Measurements from ENCODE around the gene VSTM4. TPM values are rescaled to one million over a fixed set of nuclear protein-coding genes. Genes with fewer than 3 reads are reported as not detected.

Gene VSTM4
- total RNA-seq, 4 donors from 2014 or later = 10.0 to 21.4 (median 12.6) TPM

DNA sequence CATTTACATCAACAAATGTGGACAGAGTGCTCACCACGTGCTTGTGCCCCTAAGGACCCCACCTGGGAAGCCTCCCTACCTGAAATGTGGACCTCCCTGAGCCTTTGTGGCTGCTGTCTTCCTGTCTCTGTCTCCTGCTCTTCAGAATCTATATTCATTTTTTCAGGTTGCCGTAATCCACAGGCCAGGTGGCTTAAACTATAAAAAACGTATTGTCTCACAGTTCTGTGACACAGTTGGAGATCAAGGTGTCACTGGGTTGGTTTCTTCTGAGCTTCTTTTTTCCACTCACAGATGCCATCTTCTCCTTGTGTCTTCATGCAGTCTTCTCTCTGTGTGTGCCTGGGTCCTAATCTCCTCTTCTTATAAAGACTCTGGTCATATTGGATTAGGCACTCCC, 5.6 kb upstream of the VSTM4 start:
- intact Hi-C loops (cut with DNase I) = no loop called here
- no peak overlapping the region for H3K4me3 ChIP-seq
- H3K4me1 ChIP-seq = peaks cover 0 to 1% (median under 1%) of the 10 kb centered on the region in 4 donors
- no peak for DNase-seq (ENCODE audit: extremely low spot score)
- 75% methylated on average over 3 of the region's 3 CpGs for WGBS
- H3K27ac ChIP-seq (replicated peaks in 1 of 4) = no peak overlapping the region
- no peaks in the 10 kb centered on the region for H3K36me3 ChIP-seq
- H3K9me3 ChIP-seq = no peaks in the 10 kb centered on the region
- TF ChIP-seq POLR2AphosphoS5 (IDR thresholded peaks at IDR 0.05) = no peak
- TF ChIP-seq POLR2A (IDR thresholded peaks at IDR 0.05; ENCODE audit: low read depth) = no peak
- no peak for TF ChIP-seq EP300 (IDR thresholded peaks at IDR 0.05)
- TF ChIP-seq, protein P1, sequence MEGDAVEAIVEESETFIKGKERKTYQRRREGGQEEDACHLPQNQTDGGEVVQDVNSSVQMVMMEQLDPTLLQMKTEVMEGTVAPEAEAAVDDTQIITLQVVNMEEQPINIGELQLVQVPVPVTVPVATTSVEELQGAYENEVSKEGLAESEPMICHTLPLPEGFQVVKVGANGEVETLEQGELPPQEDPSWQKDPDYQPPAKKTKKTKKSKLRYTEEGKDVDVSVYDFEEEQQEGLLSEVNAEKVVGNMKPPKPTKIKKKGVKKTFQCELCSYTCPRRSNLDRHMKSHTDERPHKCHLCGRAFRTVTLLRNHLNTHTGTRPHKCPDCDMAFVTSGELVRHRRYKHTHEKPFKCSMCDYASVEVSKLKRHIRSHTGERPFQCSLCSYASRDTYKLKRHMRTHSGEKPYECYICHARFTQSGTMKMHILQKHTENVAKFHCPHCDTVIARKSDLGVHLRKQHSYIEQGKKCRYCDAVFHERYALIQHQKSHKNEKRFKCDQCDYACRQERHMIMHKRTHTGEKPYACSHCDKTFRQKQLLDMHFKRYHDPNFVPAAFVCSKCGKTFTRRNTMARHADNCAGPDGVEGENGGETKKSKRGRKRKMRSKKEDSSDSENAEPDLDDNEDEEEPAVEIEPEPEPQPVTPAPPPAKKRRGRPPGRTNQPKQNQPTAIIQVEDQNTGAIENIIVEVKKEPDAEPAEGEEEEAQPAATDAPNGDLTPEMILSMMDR (IDR thresholded peaks at IDR 0.05) = no peak
- H3K27me3 ChIP-seq = no peaks in the 10 kb centered on the region

DNA sequence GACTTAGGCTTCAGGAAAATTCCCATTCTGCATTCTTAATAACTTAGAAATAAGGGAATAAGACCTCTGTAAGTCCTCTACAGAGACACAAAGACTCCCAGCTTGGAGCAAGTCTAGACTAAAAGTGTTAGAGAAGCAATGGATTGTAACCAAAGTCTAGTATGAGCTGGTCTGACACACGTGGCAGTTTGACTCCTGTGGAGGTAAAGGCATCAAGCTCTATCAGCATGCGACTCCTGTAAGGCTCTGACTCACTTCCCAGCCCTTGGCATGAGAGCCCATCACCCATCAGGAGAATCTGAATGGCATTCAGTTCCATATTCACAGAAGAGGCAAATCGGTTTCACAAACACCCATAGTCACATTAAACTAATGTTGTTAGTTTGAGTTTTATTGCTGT, 4.4 kb upstream of the VSTM4 start:
- intact Hi-C loops (cut with DNase I) = no loop called here
- Histone ChIP-seq H3K27me3 (no peaks in the 10 kb centered on the region), H3K36me3 (no peaks in the 10 kb centered on the region), H3K4me1 (peaks cover 0 to 7% (median 6%) of the 10 kb centered on the region in 4 donors), H3K4me3 (no peak overlapping the region), H3K27ac (replicated peaks in 1 of 4) (no peak overlapping the region), H3K9me3 (no peaks in the 10 kb centered on the region)
- no peak for TF ChIP-seq POLR2A (IDR thresholded peaks at IDR 0.05; ENCODE audit: low read depth)
- no peak for TF ChIP-seq POLR2AphosphoS5 (IDR thresholded peaks at IDR 0.05)
- no peak for TF ChIP-seq EP300 (IDR thresholded peaks at IDR 0.05)
- TF ChIP-seq, protein P1 (IDR thresholded peaks at IDR 0.05) = no peak
- DNase-seq (ENCODE audit: extremely low spot score) = no peak
- WGBS = 69% methylated on average over 3 of the region's 3 CpGs

DNA sequence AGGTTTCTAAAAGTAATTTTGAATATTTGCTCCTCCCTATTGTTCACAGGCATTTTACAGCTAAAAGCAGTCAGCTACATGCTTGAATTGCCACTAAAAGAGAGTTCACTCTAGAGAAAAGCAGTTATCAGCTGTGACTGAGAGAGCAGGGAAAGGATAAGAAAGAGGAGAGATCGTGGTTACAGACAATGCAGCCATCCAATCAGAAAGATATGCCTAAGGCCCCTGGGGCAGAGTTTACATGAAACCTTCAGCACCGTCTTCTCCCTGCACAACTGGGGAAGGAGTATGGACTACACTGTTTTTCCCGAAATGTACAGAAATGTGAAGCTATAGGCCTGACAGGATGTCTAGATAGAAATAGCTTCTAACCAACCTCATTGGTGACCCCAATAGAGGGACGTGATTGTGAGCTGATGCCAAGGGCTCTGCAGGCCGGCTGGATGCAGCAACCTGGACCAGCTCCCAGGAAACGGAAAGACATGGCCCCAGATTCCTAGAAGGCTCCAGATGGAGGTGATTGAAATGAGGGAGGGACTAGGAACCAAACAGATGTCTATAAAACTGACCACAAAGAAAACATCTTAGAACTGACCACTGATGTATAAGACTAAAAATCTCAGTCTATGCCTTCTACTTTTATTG, 3.2 kb upstream of the VSTM4 start:
- Histone ChIP-seq H3K4me3 (no peak overlapping the region), H3K4me1 (peaks cover 6 to 19% (median 16%) of the 10 kb centered on the region in 4 donors), H3K27ac (replicated peaks in 1 of 4) (no peak overlapping the region), H3K36me3 (no peaks in the 10 kb centered on the region), H3K9me3 (no peaks in the 10 kb centered on the region), H3K27me3 (no peaks in the 10 kb centered on the region)
- TF ChIP-seq POLR2A (IDR thresholded peaks at IDR 0.05; ENCODE audit: low read depth) (no peak), EP300 (IDR thresholded peaks at IDR 0.05) (no peak), POLR2AphosphoS5 (IDR thresholded peaks at IDR 0.05) (no peak)
- TF ChIP-seq, protein P1 (IDR thresholded peaks at IDR 0.05) = no peak
- intact Hi-C loops (cut with DNase I) = no loop called here
- no peak for DNase-seq (ENCODE audit: extremely low spot score)
- WGBS = 69% methylated on average over 6 of the region's 6 CpGs

DNA sequence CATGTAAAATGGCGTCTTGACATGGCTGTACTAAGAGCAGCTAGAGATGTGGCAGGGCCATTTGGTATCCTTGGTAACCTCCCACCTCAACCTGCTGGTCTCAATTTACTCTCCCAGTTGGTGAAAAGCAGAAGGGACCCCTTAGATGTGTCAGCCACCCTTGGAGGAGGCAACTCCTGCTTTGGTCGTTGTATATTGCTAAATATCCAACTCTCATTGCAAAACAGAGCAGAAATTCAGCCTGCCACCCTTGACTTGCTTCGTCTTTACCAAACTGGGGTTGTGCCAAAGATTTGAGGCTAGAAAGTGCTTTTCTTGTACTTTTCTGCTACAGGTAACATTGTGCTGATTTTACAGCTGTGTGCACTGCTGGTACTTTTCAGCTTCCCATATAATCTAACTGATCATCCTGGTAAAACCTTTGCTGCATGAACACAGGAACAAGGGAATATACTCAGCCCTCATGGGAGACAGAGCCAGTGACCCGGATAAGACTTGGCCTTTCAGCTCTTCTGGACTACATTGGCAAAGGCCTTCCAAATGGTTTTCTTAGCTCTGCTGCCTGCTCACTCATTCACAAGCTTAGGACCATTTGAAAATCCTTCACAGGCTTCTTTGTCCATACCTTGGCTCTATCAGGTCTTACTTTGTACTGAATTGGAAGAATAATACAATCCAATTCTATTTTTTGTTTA, 2.2 kb upstream of the VSTM4 start:
- Histone ChIP-seq H3K4me1 (peaks cover 6 to 29% (median 22%) of the 10 kb centered on the region in 4 donors), H3K27ac (replicated peaks in 1 of 4) (no peak overlapping the region), H3K36me3 (no peaks in the 10 kb centered on the region), H3K27me3 (no peaks in the 10 kb centered on the region), H3K9me3 (no peaks in the 10 kb centered on the region), H3K4me3 (no peak overlapping the region)
- TF ChIP-seq POLR2AphosphoS5 (IDR thresholded peaks at IDR 0.05) (no peak), EP300 (IDR thresholded peaks at IDR 0.05) (no peak), POLR2A (IDR thresholded peaks at IDR 0.05; ENCODE audit: low read depth) (no peak)
- TF ChIP-seq, protein P1 (IDR thresholded peaks at IDR 0.05) = no peak
- WGBS = 70% methylated on average over 4 of the region's 4 CpGs
- DNase-seq (ENCODE audit: extremely low spot score) = no peak
- intact Hi-C loops (cut with DNase I) = no loop called here
